Upper lobe of right lung (tissue), 1 donor: ENCODE measurements around the gene AOC2. TPM values are rescaled to one million over a fixed set of nuclear protein-coding genes. Genes with fewer than 3 reads are reported as not detected.
A peak's percentile ranks its signal among the peaks of the same experiment; 100 is the strongest.
"Not testable (repeated sequence)": the region's sequence is repeated elsewhere in the genome, so short reads cannot be mapped to it uniquely, and the experiment has no call there.

Experiments
- ATAC-seq: fragments of 200-7000 bp; cut with Tn5 transposase; one replicate; pipeline ENCODE4 v1.9.1; 2020; ENCODE audit warnings: mild to moderate bottlenecking, moderate library complexity
- DNase-seq: peaks from one replicate; pipeline ENCODE4 v3.0.0-alpha.2; 2020
- H3K27ac ChIP-seq: fragments of 200-600 bp; one replicate; pipeline ENCODE4 v1.8.0; 2022
- H3K27me3 ChIP-seq: fragments of 200-600 bp; one replicate; pipeline ENCODE4 v1.8.0; 2022; ENCODE audit warnings: mild to moderate bottlenecking
- H3K36me3 ChIP-seq: fragments of 200-600 bp; one replicate; pipeline ENCODE4 v1.8.0; 2022
- H3K4me1 ChIP-seq: fragments of 200-600 bp; one replicate; pipeline ENCODE4 v1.8.0; 2022
- H3K4me3 ChIP-seq: fragments of 200-600 bp; one replicate; pipeline ENCODE4 v1.8.0; 2022; ENCODE audit warnings: mild to moderate bottlenecking
- H3K9me3 ChIP-seq: fragments of 200-600 bp; one replicate; pipeline ENCODE4 v1.8.0; 2022
- CTCF ChIP-seq: fragments of 200-600 bp; IDR thresholded peaks from one replicate; pipeline ENCODE4 v1.8.0; 2022; ENCODE audit warnings: antibody characterized with exemption
- intact Hi-C: fragments of 100-400 bp; cut with DNase I; formaldehyde crosslinking; loops from one replicate; pipeline ENCODE4 v1.11.0; 2022
- total RNA-seq: library from RNA; stranded (reverse); fragmentation: NEBNext Ultra II Directional; extraction: Animal tissue kit (Norgen Biotek cat#: 25700); gene quantifications from one replicate; pipeline ENCODE4 v1.2.1, GENCODE V29; 2021
- donor health status: DM: no; HTN: yes; CAD: no; lungs with severe emphysema.

AOC2 gene
- total RNA-seq, 1 donor from 2014 or later: 2.0 TPM

- no peaks in the 10 kb centered on the region for H3K27me3 ChIP-seq
- intact Hi-C loops: no loop called here
- DNase-seq (no peak), ATAC-seq (no peak)
- no peaks in the 10 kb centered on the region for H3K36me3 ChIP-seq
- no peak overlapping the region for H3K27ac ChIP-seq
- no peak for TF ChIP-seq CTCF
- H3K4me3 ChIP-seq: no peak overlapping the region
- H3K9me3 ChIP-seq: no peaks in the 10 kb centered on the region
- H3K4me1 ChIP-seq: no peaks in the 10 kb centered on the region
Measured at GRCh38 chr17:42880776-42881310, 36.5 kb downstream of the AOC2 start.

- DNase-seq, intact Hi-C loops: not testable (repeated sequence)
Measured at GRCh38 chr17:42881706-42882105, 37.3 kb downstream of the AOC2 start.

GRCh38 chr17:42882166-42882565, 37.8 kb downstream of the AOC2 start:
- no peaks in the 10 kb centered on the region for H3K9me3 ChIP-seq
- H3K4me3 ChIP-seq: no peak overlapping the region
- no peak for TF ChIP-seq CTCF
- no peak overlapping the region for H3K27ac ChIP-seq
- H3K4me1 ChIP-seq: peaks cover 7% of the 10 kb centered on the region
- no peaks in the 10 kb centered on the region for H3K27me3 ChIP-seq
- no peaks in the 10 kb centered on the region for H3K36me3 ChIP-seq
- DNase-seq (no peak), ATAC-seq (no peak)
- intact Hi-C loops: no loop called here

More at GRCh38 chr17:42881706-42882105, 37.3 kb downstream of the AOC2 start:
- not testable (repeated sequence) for H3K36me3 ChIP-seq, H3K4me1 ChIP-seq, H3K27ac ChIP-seq, H3K27me3 ChIP-seq, H3K9me3 ChIP-seq, H3K4me3 ChIP-seq
- peak; percentile 45 for ATAC-seq

- no peak for ATAC-seq
- no peaks in the 10 kb centered on the region for H3K9me3 ChIP-seq
- intact Hi-C loops: no loop called here
- no peak overlapping the region for H3K4me3 ChIP-seq
- H3K27ac ChIP-seq: no peak overlapping the region
- no peak for DNase-seq
- H3K36me3 ChIP-seq: no peaks in the 10 kb centered on the region
- H3K4me1 ChIP-seq: peaks cover 7% of the 10 kb centered on the region
- TF ChIP-seq CTCF: no peak
- H3K27me3 ChIP-seq: no peaks in the 10 kb centered on the region
Measured at GRCh38 chr17:42883802-42884558, 39.6 kb downstream of the AOC2 start.

GRCh38 chr17:42885806-42886205, 41.4 kb downstream of the AOC2 start:
- DNase-seq, H3K27ac ChIP-seq, H3K27me3 ChIP-seq, H3K4me3 ChIP-seq, intact Hi-C loops, H3K36me3 ChIP-seq, H3K9me3 ChIP-seq, H3K4me1 ChIP-seq, ATAC-seq: not testable (repeated sequence)

- no peak overlapping the region for H3K4me3 ChIP-seq
- TF ChIP-seq CTCF: no peak
- DNase-seq: no peak
- peaks cover 13% of the 10 kb centered on the region for H3K4me1 ChIP-seq
- H3K27ac ChIP-seq: no peak overlapping the region
- no peaks in the 10 kb centered on the region for H3K9me3 ChIP-seq
- H3K36me3 ChIP-seq: no peaks in the 10 kb centered on the region
- ATAC-seq: peak; percentile 79
- H3K27me3 ChIP-seq: no peaks in the 10 kb centered on the region
- intact Hi-C loops: no loop called here
Measured at GRCh38 chr17:42886283-42887176, 42.1 kb downstream of the AOC2 start.
